B cell (primary cell): Measurements from ENCODE around the gene PUDP.

ENCODE experiments used
- CTCF ChIP-seq: fragments of 200-600 bp; IDR thresholded peaks from one replicate; pipeline ENCODE4 v1.8.0; 2022; ENCODE audit warnings: antibody characterized with exemption, mild to moderate bottlenecking
- EZH2 ChIP-seq: IDR thresholded peaks from 2 replicates; pipeline ENCODE4 v1.6.1; 2012; ENCODE audit warnings: borderline replicate concordance, low read depth, mild to moderate bottlenecking, moderate library complexity, low read length; ENCODE audit not compliant: insufficient read depth, poor library complexity, severe bottlenecking

- TF ChIP-seq CTCF (no peak), EZH2 (no peak)
These were observed 61.6 kb downstream of the PUDP start for GRCh38 chrX:7086384-7086783.
